NK-92 treated with Interleukin-12 subunit alpha and Interleukin-12 subunit beta, amount 100 ng/mL, for 24 hours (cell line): ENCODE results near the gene AOX1.
"Not testable (repeated sequence)": the region's sequence is repeated elsewhere in the genome, so short reads cannot be mapped to it uniquely, and the experiment has no call there.

Source experiments
- DNase-seq: peaks from one replicate; lab custom pipeline; 2025; lab: John Stamatoyannopoulos, UW

AOX1 gene

DNA sequence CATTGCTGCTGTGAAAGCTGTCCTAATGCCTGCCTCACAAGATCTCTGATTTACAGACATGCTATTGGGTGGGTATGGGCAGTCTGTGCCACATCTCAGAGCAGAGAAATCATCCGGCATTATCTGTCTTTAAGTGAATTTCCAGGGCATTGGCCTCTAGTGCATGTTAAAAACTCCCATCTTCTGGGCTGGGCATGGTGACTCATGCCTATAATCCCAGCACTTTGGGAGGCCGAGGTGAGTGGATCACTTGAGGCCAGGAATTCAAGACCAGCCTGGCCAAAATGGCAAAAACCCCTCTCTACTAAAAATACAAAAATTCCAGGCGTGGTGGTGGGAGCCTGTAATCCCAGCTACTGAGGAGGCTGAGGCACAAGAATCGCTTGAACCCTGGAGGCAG lies 42.6 kb downstream of the AOX1 start:
- DNase-seq: not testable (repeated sequence)

DNA sequence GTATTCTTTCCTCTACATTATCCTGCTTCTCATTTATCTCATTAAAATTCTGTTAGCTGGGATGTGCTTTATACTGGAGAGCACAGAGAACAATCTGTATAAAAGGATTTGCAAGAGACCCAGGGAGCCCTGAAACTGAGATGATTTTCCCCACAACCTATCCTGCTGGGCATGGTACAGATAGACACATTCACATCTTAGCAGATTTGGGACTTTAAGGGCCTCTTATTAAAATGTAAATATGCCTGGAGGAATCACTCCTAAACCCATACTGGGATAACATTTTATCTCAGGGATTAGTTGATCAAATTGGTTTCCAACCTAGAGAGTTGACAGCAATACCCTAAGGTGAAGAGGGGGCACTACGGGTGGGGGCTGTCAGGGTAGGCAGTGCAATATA lies 45.5 kb downstream of the AOX1 start:
- no peak for DNase-seq

GRCh38 chr2:200634231-200634964 lies 48.6 kb downstream of the AOX1 start:
- no peak for DNase-seq

- DNase-seq: no peak
These were observed 49.4 kb downstream of the AOX1 start for GRCh38 chr2:200635251-200635650.

DNA sequence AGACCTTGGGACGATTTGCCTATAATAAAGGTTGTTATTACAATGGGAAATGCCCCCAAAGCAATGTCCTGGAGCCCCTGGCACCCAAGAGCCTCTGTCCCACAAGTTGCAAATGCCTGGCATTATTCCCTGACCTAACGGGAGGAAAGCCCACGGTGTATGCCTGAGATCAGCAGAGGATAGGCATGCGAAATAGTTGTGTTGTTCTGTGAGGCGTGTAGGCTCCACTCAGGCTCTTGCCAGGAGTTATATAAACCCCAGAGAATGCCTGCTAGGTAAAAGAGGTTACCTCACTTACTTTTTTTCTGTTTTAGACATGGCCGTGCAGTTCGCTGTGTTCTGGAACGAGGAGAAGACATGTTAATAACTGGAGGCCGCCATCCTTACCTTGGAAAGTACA lies 52.1 kb downstream of the AOX1 start:
- DNase-seq: no peak

DNA sequence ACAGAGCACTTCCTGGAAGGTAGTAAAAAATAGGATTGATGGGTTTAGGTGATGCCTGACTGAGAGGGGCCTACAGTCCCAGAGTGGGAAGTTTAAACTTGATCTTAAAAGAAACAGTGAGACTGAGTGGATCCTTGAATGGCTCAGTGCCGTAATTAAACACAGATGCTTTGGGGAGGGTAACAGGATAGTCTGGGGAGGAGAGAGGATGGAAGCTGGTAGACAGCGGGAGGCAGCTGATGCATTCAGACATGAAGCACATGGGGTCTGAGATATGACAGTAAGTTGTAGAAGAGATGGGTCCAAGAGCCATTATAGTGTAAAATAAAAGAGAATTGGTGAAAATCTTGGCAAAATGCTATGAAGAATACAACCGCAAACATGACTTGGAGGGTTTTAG lies 54.4 kb downstream of the AOX1 start:
- no peak for DNase-seq

- DNase-seq: no peak
These were observed 55.1 kb downstream of the AOX1 start for GRCh38 chr2:200640901-200641300.

DNA sequence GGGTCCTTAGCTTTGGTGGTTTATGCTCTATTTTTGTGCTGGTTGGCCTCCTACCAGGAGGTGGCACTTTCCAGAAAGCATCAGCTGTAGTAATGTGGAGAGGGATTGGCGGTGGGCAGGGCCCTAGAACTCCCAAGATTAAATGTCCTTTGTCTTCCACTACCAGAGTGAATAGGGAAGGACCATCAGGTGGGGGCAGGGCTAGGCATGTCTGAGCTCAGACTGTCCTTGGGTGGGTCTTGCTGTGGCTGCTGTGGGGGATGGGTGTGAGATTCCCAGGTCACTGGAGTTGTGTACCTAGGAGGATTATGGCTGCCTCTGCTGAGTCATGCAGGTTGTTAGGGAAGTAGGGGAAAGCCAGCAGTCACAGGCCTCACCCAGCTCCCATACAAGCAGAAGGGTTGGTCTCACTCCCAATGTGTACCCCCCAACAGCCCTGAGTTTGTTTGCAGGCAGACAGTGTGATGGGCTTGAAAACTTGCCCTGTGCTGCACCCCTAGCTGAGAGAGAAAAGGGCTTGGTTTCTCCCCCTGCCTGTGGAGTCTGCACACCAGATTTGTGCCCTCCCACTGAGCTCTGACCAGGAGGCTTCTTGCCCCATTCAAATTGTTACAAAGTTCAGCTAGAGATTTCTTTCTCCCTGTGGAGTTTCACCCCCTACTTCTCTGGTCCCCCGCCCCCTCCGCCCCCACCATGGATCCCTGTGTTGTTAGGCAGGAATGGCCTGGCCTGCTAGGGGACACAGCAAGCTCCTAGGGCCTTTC lies 62.9 kb downstream of the AOX1 start:
- DNase-seq: not testable (repeated sequence)

DNA sequence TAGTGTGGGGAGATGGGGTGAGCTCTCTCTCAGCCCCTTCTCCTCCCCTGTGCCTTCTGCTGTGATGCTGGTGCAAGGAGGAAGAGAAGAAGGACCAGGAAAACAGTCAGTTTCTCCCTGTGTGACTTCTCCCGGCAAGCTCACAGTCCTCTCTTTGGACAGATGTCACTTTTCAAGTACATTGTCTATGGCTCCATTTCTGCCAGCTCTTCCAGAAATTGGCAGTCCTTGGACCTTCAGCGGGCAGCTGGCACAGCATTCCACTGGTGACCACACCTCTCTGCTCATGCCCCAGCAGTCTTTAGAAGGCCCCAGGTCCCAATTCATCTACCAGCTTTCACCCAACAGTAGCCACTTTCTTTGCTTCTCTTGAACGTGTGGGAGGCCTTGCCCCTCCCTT lies 63.9 kb downstream of the AOX1 start:
- DNase-seq: no peak

- DNase-seq: no peak
These were observed 64.4 kb downstream of the AOX1 start for GRCh38 chr2:200650195-200650594.

DNA sequence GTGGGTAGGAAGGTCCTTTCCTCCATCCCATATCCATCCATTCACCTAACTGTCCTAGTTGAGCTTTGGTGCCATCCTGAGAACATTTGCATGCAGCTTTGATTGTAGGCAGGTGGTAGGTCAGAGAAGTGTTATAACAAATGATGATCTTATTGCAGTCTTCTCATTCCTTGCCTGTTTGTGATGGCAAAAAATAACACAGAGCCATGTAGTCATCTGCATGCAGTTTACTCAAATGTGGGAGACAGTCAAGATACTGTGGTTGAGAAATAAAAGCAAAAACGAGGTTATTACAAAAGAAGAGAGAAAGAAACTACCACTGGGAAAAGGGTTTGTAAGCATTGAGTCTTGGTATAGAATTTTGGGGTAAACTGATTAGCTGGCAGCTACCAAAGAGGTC lies 66.3 kb downstream of the AOX1 start:
- DNase-seq: no peak

DNA sequence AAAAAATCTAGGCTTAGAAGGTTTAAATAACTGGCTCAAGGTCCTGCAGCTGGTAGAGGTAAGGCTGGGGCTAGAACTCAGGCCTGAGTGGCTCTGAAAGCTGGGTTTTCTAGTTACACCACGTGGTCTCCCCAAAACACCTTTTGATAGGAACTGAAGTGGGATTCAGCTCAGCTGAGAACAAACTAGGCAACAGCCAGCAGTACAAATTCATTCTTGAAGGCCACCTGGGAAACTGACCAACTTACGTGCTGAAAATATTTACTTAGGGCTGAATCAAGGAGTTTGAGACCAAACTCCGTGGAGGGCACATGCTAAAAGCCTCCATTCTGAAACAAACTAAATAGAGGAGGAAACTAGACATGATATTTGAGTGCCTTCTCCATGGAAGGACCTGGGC lies 67.2 kb downstream of the AOX1 start:
- no peak for DNase-seq

- DNase-seq: no peak
These were observed 69.0 kb downstream of the AOX1 start for GRCh38 chr2:200654823-200655222.

DNA sequence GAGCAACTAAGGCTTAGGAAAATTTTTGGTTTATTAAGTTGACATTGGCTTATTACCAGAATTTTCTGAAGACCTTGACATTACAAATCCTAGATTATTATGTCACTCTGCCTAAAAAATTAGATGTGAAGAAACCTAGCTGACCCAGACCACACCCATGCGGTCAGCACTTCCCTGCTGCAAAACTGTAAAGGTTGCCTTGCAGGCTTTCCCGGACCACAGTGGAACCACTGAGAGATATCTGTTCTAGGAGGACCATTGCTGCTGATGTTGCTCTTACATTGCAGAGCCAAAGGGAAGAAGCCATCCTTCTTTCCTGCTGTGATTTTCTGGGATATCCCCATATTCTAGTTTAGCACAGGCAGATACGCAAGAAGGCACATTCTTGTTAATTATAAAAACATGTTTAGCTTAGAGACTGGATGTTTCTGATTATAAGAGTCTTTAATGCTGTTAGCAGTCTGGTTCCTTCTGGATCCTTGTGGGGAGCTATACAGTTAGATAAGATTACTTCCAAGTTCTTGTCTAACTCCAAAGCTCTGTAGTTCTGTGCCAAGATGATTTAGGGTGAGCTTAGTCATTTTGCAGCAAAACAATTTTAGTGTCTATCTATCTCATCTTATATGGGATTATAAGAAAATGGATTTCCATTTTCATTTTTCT lies 70.2 kb downstream of the AOX1 start:
- no peak for DNase-seq

- no peak for DNase-seq
These were observed 72.6 kb downstream of the AOX1 start for GRCh38 chr2:200658278-200658864.

GRCh38 chr2:200659410-200659809 lies 73.6 kb downstream of the AOX1 start:
- DNase-seq: no peak

DNA sequence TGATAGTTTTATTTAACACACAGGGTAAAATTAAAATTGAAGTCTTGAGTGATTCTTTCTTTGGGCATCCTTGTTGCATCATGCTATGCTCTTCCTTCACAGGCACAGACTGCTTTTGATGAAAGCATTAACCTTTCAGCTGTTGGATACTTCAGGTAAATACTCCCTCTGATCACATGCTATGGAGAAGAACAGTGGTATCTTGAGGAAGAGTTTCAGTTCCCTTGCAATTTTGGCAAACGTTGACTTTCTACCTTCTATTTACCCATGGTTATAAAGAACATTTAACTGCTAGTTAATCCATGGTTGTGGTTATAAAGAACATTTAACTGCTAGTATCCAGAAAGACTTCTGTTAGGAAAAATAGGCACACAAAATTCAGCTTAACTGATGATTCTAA lies 75.7 kb downstream of the AOX1 start:
- no peak for DNase-seq

DNA sequence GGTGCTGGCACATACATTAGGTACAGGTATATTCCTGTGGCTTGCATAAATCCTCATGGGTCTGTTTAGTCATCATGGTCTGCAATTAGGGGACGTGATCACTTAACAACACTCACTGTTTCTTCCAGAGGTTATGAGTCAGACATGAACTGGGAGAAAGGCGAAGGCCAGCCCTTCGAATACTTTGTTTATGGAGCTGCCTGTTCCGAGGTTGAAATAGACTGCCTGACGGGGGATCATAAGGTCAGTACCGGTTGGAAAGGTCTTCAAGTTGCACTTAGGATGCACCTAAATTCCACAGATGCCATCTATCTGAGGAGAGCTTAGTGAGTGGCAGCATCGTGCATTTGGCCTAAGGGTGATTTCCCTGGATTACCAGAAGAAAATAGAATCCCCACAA lies 76.9 kb downstream of the AOX1 start:
- DNase-seq: no peak

GRCh38 chr2:200664770-200665494 lies 79.1 kb downstream of the AOX1 start:
- DNase-seq: no peak

GRCh38 chr2:200665626-200666453 lies 80.0 kb downstream of the AOX1 start:
- no peak for DNase-seq

DNA sequence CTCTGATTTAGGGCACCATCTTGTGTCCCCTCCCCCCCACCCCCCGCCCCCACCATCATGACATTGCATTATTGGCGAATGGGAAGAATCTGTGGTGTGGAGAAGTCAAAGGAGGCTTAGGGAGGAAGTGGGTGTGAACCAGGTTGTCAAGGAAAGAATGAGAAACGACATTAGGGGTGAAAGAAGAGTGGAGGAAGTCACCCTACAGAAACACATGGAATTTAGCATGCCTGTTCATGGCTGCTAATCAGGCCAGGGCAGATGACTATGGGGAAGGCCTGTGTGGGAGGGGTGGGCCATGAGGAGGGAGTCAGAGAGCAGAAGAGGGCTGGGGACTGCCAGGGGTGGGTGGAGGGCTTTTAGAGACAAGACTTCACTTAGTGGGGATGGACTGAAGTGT lies 81.6 kb downstream of the AOX1 start:
- DNase-seq: no peak
